ENCODE data around the gene FBLIM1.

DNA sequence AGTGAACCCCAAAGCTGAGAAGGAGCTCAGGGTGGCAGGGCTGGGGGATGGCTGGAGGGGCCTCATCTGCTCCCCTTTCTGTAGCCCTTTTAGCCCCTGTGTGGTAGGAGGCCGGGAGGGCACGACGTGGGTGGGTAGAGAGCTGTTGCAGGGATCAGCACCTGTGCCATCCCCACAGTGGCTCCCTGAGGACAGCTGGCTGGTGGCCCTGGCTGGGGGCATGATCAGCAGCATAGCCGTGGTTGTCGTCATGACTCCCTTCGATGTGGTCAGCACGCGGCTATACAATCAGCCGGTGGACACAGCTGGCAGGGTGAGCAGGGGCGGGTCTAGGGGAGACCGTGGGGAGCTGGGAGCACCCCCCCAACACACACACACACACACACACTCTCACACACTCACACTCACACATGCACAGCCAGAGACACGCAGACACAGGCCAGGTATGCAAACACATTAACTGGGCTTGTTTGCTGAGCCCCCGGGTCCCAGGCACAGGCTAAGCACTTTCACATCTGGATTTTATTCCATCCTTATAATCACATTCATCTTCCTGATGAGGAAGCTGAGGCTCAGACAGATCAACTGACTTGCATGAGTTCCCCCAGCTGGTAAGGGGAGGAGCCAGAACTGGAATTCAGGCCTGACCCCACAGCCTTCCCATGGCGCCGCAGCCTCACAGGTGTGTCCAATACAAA lies 20.0 kb upstream of the FBLIM1 start:
- TF ChIP-seq, protein P1, sequence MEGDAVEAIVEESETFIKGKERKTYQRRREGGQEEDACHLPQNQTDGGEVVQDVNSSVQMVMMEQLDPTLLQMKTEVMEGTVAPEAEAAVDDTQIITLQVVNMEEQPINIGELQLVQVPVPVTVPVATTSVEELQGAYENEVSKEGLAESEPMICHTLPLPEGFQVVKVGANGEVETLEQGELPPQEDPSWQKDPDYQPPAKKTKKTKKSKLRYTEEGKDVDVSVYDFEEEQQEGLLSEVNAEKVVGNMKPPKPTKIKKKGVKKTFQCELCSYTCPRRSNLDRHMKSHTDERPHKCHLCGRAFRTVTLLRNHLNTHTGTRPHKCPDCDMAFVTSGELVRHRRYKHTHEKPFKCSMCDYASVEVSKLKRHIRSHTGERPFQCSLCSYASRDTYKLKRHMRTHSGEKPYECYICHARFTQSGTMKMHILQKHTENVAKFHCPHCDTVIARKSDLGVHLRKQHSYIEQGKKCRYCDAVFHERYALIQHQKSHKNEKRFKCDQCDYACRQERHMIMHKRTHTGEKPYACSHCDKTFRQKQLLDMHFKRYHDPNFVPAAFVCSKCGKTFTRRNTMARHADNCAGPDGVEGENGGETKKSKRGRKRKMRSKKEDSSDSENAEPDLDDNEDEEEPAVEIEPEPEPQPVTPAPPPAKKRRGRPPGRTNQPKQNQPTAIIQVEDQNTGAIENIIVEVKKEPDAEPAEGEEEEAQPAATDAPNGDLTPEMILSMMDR (IDR thresholded peaks at IDR 0.05), result no peak
- TF ChIP-seq POLR2A (IDR thresholded peaks at IDR 0.05), result no peak
